ENCODE results near the gene ABHD12.

The ABHD12 gene

GRCh38 chr20:25380945-25381614 lies 9.6 kb downstream of the ABHD12 start:
- no peak for DNase-seq (ENCODE audit: low spot score)

- DNase-seq (ENCODE audit: low spot score), result no peak
These were observed 11.5 kb downstream of the ABHD12 start for GRCh38 chr20:25378884-25379733.

DNA sequence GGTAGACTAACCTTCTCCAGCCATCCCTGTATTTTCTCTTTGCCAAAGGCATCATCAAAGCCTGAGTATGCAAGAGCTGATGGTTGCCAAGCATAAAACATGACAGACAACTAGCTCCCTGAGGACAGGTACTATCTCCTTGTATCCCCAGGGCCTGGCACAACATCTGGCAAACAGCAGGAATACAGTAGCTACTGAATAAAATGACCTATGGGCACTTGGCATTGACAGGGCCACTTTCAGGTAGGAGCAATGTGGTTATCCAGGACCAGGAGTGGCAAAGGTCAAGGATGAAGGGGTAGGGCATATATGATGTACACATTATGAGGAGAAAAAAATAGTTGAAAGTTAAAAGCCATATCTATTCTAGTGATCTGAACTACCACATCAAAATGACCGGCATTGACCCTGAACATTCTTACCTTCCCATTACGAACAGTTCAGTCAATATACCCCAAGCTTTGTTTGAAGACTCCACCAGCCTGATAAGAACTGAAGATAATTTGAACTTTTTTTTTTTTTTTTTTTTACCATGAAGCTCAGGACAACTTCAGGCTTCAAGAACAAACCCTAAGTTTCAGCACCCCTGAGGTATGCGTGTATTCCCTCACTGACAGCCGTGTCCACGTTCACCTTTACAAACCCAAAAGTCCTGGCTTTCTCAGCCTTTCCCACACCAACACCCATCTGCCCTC lies 12.3 kb downstream of the ABHD12 start:
- no peak for DNase-seq (ENCODE audit: low spot score)

DNA sequence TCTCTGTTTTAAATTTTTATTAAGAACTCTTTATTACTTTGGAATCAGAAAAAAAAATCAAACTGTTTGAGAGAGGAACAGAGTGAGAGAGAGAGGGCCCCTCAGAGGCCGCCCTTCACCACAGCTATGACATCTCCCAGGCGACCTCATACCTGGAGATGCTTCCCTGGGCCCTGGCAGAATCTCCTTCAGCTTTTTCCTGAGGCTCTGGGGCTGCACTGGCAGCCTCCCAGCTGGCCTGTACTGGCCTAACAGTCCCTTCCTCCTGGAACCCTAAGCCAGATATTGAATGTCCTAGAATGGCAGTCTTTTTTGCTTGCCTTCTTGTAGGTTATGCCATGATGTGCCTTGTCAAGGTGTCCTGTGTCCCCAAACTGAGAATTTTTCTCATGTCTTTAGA lies 13.7 kb downstream of the ABHD12 start:
- DNase-seq (ENCODE audit: low spot score), result no peak

GRCh38 chr20:25376236-25376635 lies 14.4 kb downstream of the ABHD12 start:
- no peak for DNase-seq (ENCODE audit: low spot score)

DNA sequence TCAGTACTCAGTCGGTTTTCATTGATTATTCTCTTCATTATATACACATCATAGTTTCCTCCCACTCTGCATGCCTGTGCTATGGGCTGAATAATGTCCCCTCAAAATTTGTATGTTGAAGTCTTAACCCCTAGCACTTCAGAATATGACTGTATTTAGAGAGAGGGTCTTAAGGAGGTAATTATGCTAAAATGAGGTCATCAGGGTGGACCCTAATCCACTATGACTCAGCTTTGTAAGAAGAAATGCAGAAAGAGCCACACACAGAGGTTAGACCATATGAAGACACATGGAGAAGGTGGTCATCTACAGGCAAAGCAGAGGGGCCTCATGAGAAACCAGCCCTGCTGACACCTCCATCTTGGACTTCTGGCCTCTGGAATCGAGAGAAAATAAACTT lies 15.8 kb downstream of the ABHD12 start:
- DNase-seq (ENCODE audit: low spot score), result no peak

DNA sequence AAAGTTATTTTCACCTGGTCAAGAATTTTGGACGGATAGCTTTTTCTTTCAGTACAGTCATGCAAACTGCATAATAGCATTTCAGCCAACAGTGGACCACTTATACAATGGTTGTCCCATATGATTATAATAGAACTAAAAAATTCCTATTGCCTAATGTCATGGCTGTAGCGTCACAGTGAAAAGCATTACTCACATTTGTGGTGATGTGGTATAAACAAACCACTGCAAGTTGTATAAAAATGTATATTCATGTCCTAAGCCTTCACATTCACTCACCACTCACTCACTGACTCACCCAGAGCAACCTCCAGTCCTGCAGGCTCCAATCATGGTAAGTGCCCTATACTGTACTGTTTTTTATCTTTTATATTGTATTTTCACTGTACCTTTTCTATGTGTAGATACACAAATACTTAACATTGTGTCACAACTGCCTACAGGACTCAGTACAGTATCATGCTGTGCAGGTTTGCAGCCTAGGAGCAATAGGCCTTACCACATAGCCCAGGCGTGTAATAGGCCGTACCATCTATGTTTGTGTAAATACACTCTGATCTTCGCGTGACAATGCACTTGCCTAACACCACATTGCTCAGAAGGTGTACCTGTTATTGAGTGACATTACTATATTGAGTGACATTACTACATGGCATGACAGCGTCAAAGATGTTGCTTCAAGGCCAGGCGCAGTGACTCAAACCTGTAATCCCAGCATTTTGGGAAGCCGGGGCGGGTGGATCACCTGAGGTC lies 17.9 kb downstream of the ABHD12 start:
- no peak for DNase-seq (ENCODE audit: low spot score)

- no peak for DNase-seq (ENCODE audit: low spot score)
These were observed 20.7 kb downstream of the ABHD12 start for GRCh38 chr20:25369971-25370370.

GRCh38 chr20:25369529-25369928 lies 21.1 kb downstream of the ABHD12 start:
- DNase-seq (ENCODE audit: low spot score), result no peak

- no peak for DNase-seq (ENCODE audit: low spot score)
These were observed 21.7 kb downstream of the ABHD12 start for GRCh38 chr20:25368976-25369375.

GRCh38 chr20:25368526-25368925 lies 22.1 kb downstream of the ABHD12 start:
- no peak for DNase-seq (ENCODE audit: low spot score)

DNA sequence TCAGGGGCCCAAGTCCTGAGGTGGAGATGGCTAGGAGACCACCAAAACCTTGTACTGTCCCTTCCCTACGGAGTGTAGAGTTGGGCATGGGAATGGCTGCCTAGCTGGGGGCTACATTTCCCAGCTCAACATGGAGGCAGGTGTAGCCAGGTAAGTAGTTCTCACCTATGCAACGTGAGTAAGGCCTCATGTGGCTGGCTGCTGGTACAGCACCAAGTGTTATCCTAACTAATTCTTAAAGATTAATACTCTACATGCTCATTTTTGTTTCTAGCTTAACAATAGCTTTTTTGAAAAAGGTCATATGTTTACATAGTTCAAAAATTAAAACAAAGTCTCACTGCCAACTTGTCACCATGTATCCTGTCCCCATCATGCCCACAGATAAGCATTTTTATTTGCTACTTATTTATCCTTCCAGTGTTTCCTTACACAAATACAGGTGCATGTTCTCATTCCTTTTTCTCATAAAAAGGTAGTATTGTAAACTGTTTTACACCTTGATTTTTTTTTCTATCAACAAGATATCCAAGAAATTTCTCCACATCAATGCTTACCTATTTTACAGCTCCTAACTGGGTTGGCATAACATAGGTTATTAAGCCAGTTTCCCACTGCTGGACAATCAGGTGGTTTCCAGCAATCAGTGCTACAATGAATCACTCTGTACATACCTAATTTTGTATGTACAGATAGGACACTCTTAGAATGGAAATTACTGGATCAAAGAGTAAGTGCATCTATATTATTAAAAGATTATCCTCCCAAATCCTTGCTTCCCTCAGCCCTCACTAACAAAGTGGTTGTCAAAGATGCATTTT lies 25.5 kb downstream of the ABHD12 start:
- DNase-seq (ENCODE audit: low spot score), result no peak

DNA sequence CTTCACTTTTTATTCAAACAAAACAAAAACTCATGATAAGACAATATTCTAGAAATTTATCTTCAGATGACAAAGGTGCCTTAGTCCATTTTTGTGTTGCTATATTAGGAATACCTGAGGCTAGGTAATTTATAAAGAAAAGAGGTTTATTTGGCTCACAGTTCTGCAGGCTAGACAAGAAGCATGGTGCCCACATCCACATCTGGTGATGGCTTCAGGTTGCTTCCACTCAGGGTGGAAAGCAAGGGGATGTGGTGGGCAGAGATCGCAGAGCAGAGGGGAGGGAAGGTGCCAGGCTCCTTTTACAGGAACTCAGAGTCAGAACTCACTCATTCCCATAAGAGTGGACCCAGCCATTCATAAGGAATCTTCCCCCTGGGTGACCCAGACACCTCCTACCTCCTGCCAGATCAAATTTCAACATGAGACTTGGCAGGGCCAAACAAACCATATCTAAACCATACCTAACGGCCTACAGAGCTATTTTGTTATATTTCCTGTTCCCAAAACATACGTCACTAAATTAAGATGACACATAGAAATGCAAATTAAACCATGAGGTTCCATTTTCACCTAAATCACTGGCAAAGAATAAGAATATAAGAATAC lies 26.4 kb downstream of the ABHD12 start:
- no peak for DNase-seq (ENCODE audit: low spot score)

- no peak for DNase-seq (ENCODE audit: low spot score)
These were observed 29.4 kb downstream of the ABHD12 start for GRCh38 chr20:25361287-25361683.

- DNase-seq (ENCODE audit: low spot score), result no peak
These were observed 29.9 kb downstream of the ABHD12 start for GRCh38 chr20:25360631-25361286.

GRCh38 chr20:25356271-25356933 lies 34.2 kb downstream of the ABHD12 start:
- no peak for DNase-seq (ENCODE audit: low spot score)

- DNase-seq (ENCODE audit: low spot score), result no peak
These were observed 34.8 kb downstream of the ABHD12 start for GRCh38 chr20:25355866-25356265.

DNA sequence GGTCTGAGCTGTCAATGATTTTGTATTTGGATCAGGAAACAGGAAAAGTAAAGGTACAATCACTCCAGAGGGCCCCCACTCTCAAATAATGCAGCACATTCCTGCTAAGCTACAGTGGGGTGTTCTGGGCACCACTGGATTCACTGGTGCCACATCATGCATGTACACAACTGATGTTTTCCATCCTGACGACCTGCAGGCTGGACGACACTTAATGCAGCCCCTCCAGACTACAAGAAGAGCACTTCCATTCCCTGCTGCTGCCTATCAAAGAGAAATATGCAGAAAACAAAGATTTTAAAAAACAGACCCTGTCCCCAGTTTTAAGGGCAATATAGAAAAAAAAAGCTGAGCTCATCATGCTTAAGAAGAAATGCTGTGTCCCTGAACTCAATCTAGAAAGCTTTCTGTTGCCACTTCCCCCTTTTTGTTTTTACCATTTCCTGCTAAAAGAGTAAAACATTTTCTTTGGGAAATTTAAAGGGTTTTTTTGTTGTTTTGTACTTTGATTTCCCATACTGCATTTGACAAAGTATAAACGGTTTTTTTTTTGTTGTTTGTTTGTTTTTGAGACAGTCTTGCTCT lies 35.5 kb downstream of the ABHD12 start:
- no peak for DNase-seq (ENCODE audit: low spot score)
